Measurements from ENCODE around the gene COQ10A.

GRCh38 chr12:56237552-56237951, 29.2 kb upstream of the COQ10A start:
- TF ChIP-seq CTCF (IDR thresholded peaks at IDR 0.05) (no peak), POLR2A (IDR thresholded peaks at IDR 0.05) (no peak)

Measured in testis (tissue), 2 donors.